VCaP (cell line): ENCODE measurements around the gene DIPK1A.

Source experiments
- H3K27ac ChIP-seq: fragments of 450-650 bp; 2 replicates; pipeline ENCODE4 v1.5.1; 2017
- CTCF ChIP-seq: fragments of 450-650 bp; conservative IDR thresholded peaks from 2 replicates; pipeline ENCODE4 v1.5.1; 2017; ENCODE audit warnings: mild to moderate bottlenecking, moderate library complexity

The DIPK1A gene

GRCh38 chr1:92992054-92992453, 30.8 kb upstream of the DIPK1A start:
- TF ChIP-seq CTCF, result no peak
- no peak overlapping the region for H3K27ac ChIP-seq

GRCh38 chr1:92990828-92991227, 29.6 kb upstream of the DIPK1A start:
- TF ChIP-seq CTCF, result no peak

GRCh38 chr1:92989936-92990583, 28.8 kb upstream of the DIPK1A start:
- no peak for TF ChIP-seq CTCF

More at GRCh38 chr1:92990828-92991227, 29.6 kb upstream of the DIPK1A start:
- peak overlapping the region; percentile 32; the same call in 1 of the 2 replicates for H3K27ac ChIP-seq

GRCh38 chr1:92989253-92989652, 28.0 kb upstream of the DIPK1A start:
- TF ChIP-seq CTCF, result no peak
- no peak overlapping the region for H3K27ac ChIP-seq

More at GRCh38 chr1:92989936-92990583, 28.8 kb upstream of the DIPK1A start:
- peak overlapping the region; percentile 32; the same call in 1 of the 2 replicates for H3K27ac ChIP-seq

- no peak overlapping the region for H3K27ac ChIP-seq
- TF ChIP-seq CTCF, result no peak
Observed at GRCh38 chr1:92987462-92987861, 26.2 kb upstream of the DIPK1A start.

- H3K27ac ChIP-seq, result no peak overlapping the region
- no peak for TF ChIP-seq CTCF
Observed at GRCh38 chr1:92985101-92985500, 23.8 kb upstream of the DIPK1A start.

- TF ChIP-seq CTCF, result no peak
- no peak overlapping the region for H3K27ac ChIP-seq
Observed at GRCh38 chr1:92980732-92981647, 19.7 kb upstream of the DIPK1A start.
